Stimulated activated CD4-positive, alpha-beta T cell treated with anti-CD3 and anti-CD28 coated beads, Interleukin-4, amount 100 ng/mL, for 24 hours (primary cell): ENCODE data around the gene MACROH2A2.
"Not testable (repeated sequence)": the region's sequence is repeated elsewhere in the genome, so short reads cannot be mapped to it uniquely, and the experiment has no call there.

Experiments
- DNase-seq: peaks from one replicate; pipeline ENCODE4 v3.0.0-alpha.2; 2020

Gene MACROH2A2

GRCh38 chr10:70068925-70069324 is 16.3 kb downstream of the MACROH2A2 start:
- no peak for DNase-seq

GRCh38 chr10:70069346-70069745 is 16.7 kb downstream of the MACROH2A2 start:
- DNase-seq, result no peak

DNA sequence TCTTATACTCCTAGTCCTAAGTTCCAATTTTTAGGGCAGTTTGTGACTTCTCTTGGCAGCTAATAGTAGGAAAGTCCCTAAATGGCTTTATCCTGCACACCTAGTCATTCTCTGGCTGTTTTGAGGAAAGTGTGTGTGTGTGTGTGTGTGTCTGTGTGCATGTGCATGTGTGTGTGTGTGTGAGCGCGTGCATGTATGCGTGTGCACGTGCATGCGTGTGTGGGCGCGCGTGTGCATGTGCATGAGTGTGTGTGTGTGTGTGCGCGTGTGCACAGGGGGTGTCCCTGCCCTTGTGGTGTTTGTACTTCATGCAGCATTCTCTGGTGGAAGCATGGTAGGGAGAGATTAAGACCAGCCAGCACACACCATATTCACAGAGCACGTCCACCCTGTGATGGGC is 18.2 kb downstream of the MACROH2A2 start:
- DNase-seq, result no peak

GRCh38 chr10:70074165-70074564 is 21.5 kb downstream of the MACROH2A2 start:
- DNase-seq, result no peak

- no peak for DNase-seq
These were observed 22.3 kb downstream of the MACROH2A2 start for GRCh38 chr10:70074971-70075370.

DNA sequence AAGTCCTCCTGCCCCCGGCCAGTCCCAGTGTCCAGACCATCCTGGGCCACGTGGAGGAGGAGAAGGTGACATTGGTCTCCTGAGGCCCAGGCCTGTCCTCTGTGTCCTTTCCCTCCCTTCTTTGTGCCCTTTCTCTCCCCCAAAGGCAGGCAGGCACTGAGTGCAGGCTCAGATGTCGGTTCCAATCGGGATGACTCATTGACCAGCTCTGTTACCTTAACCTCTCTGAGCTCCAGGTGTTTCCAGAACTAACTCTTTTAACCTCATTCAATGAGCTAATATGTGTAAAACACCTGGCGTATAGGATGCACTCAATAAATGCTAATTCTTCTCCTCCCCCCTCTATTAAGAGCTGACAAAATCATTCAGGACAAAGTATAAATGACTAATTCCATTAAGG is 25.7 kb downstream of the MACROH2A2 start:
- no peak for DNase-seq

DNA sequence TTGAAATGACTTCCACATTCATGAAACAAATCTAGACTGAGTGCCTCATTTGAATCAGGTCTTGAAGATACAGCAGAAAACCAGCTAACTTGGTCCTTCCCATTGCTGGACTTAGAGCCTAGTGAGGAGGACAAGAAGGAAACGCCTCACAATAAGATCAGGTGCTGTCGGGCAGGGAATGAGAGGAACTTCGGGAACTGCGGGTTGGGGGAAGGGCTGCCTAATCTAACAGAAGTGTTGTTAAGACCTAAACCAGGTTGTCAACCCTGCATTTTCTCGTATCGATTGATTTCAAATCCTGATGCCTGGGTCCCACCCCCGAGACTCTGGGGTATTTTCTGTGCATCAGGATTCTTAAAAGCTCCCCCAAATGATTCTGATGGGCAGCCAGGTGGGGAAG is 26.3 kb downstream of the MACROH2A2 start:
- DNase-seq, result no peak

- not testable (repeated sequence) for DNase-seq
These were observed 28.1 kb downstream of the MACROH2A2 start for GRCh38 chr10:70080789-70081188.

DNA sequence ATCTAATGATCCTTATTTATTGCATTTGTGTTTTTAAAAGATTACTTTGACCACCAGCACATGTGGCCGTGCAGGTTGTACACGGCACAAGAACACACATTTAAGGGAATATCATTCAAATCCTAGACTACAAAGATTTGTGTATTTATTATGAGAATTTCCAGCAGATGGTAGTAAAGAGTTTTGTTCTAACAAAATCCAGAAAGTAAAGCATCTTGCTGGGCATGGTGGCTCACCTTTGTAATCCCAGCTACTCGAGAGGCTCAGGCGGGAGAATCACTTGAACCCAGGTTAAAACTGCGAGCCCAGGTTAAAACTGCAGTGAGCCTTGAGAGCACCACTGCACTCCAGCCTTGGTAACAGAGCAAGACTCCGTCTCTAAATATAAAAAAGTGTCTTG is 31.5 kb downstream of the MACROH2A2 start:
- no peak for DNase-seq

GRCh38 chr10:70085975-70086613 is 33.4 kb downstream of the MACROH2A2 start:
- DNase-seq, result no peak

GRCh38 chr10:70087616-70088307 is 35.1 kb downstream of the MACROH2A2 start:
- DNase-seq, result no peak

GRCh38 chr10:70088308-70088698 is 35.7 kb downstream of the MACROH2A2 start:
- DNase-seq, result no peak

DNA sequence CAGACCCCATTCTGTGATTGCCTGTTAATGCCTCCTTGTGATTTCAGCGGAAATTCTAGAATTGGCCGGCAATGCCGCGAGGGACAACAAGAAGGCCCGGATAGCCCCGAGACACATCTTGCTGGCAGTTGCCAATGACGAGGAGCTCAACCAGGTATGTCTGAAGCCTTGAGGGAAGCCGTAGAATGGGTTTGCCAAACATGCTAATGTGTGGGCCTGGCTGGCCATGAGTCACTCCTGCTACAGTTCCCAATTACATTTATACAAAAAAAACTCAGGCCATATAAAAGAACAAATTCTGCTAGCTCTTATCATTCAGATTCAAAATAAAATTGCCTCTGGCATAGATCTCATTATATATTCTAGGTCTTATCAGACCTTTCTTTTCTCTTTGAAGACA is 37.4 kb downstream of the MACROH2A2 start:
- no peak for DNase-seq

- DNase-seq, result no peak
These were observed 38.3 kb downstream of the MACROH2A2 start for GRCh38 chr10:70090951-70091350.

GRCh38 chr10:70092389-70092718 is 39.7 kb downstream of the MACROH2A2 start:
- DNase-seq, result no peak

GRCh38 chr10:70093335-70093944 is 40.8 kb downstream of the MACROH2A2 start:
- peak; percentile 9 for DNase-seq

DNA sequence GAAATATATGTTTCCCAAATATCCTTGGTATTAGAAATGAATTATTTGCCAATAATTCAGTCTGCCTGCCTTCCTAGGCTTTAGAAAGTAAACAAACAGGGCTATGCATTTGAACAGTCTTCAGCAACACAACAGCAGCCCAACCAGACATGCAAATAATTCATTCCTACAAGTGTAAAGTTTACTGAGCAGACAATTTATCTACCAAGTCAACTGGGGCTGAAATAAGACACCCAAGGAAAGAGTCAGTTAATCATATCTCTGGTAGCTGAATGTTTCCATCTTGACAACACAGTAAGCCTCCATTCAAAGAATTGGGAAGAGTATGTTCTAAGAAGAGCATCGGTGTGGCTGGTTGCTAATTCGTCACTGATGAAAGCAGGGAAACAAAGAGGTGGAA is 41.6 kb downstream of the MACROH2A2 start:
- no peak for DNase-seq

- DNase-seq, result no peak
These were observed 43.5 kb downstream of the MACROH2A2 start for GRCh38 chr10:70096016-70096704.

GRCh38 chr10:70096705-70097420 is 44.2 kb downstream of the MACROH2A2 start:
- DNase-seq, result no peak

GRCh38 chr10:70097459-70097858 is 44.8 kb downstream of the MACROH2A2 start:
- no peak for DNase-seq

- no peak for DNase-seq
These were observed 45.6 kb downstream of the MACROH2A2 start for GRCh38 chr10:70098271-70098670.

- not testable (repeated sequence) for DNase-seq
These were observed 48.5 kb downstream of the MACROH2A2 start for GRCh38 chr10:70101068-70101562.

- DNase-seq, result no peak
These were observed 49.0 kb downstream of the MACROH2A2 start for GRCh38 chr10:70101668-70102067.
